ENCODE measurements around the gene PRPSAP1. TPM values are rescaled to one million over a fixed set of nuclear protein-coding genes. Genes with fewer than 3 reads are reported as not detected.

Gene PRPSAP1
- polyA plus RNA-seq, 3 donors: 81.1 to 85.4 (median 83.9) TPM

- DNase-seq (ENCODE audit: low read depth in 3 of 3, low spot score in 2 of 3): no peak
These were observed 30.0 kb upstream of the PRPSAP1 start for GRCh38 chr17:76383546-76384221.

GRCh38 chr17:76382803-76383545 lies 29.3 kb upstream of the PRPSAP1 start:
- no peak for DNase-seq (ENCODE audit: low read depth in 3 of 3, low spot score in 2 of 3)

- no peak for DNase-seq (ENCODE audit: low read depth in 3 of 3, low spot score in 2 of 3)
These were observed 28.7 kb upstream of the PRPSAP1 start for GRCh38 chr17:76382351-76382802.

GRCh38 chr17:76381633-76382350 lies 28.1 kb upstream of the PRPSAP1 start:
- no peak for DNase-seq (ENCODE audit: low read depth in 3 of 3, low spot score in 2 of 3)

GRCh38 chr17:76379646-76380376 lies 26.1 kb upstream of the PRPSAP1 start:
- DNase-seq (ENCODE audit: low read depth in 3 of 3, low spot score in 2 of 3): no peak

GRCh38 chr17:76379275-76379641 lies 25.5 kb upstream of the PRPSAP1 start:
- no peak for DNase-seq (ENCODE audit: low read depth in 3 of 3, low spot score in 2 of 3)

- DNase-seq (ENCODE audit: low read depth in 3 of 3, low spot score in 2 of 3): no peak
These were observed 25.0 kb upstream of the PRPSAP1 start for GRCh38 chr17:76378548-76379274.

- DNase-seq (ENCODE audit: low read depth in 3 of 3, low spot score in 2 of 3): no peak
These were observed 22.8 kb upstream of the PRPSAP1 start for GRCh38 chr17:76376318-76377133.

- no peak for DNase-seq (ENCODE audit: low read depth in 3 of 3, low spot score in 2 of 3)
These were observed 18.2 kb upstream of the PRPSAP1 start for GRCh38 chr17:76371656-76372628.

GRCh38 chr17:76370261-76370993 lies 16.7 kb upstream of the PRPSAP1 start:
- no peak for DNase-seq (ENCODE audit: low read depth in 3 of 3, low spot score in 2 of 3)

GRCh38 chr17:76369804-76370203 lies 16.1 kb upstream of the PRPSAP1 start:
- DNase-seq (ENCODE audit: low read depth in 3 of 3, low spot score in 2 of 3): no peak

GRCh38 chr17:76369379-76369778 lies 15.7 kb upstream of the PRPSAP1 start:
- DNase-seq (ENCODE audit: low read depth in 3 of 3, low spot score in 2 of 3): no peak

GRCh38 chr17:76368545-76368944 lies 14.8 kb upstream of the PRPSAP1 start:
- DNase-seq (ENCODE audit: low read depth in 3 of 3, low spot score in 2 of 3): no peak

- no peak for DNase-seq (ENCODE audit: low read depth in 3 of 3, low spot score in 2 of 3)
These were observed 13.9 kb upstream of the PRPSAP1 start for GRCh38 chr17:76367642-76368041.

GRCh38 chr17:76366247-76366646 lies 12.5 kb upstream of the PRPSAP1 start:
- no peak for DNase-seq (ENCODE audit: low read depth in 3 of 3, low spot score in 2 of 3)

GRCh38 chr17:76365256-76365903 lies 11.7 kb upstream of the PRPSAP1 start:
- no peak for DNase-seq (ENCODE audit: low read depth in 3 of 3, low spot score in 2 of 3)

All from right renal cortex interstitium (tissue), 3 donors.